Coronary artery (tissue), 2 donors: ENCODE measurements around the gene LPAR2.
"Not testable (repeated sequence)": the region's sequence is repeated elsewhere in the genome, so short reads cannot be mapped to it uniquely, and the experiment has no call there.

ENCODE experiments used
- DNase-seq: peaks from one replicate; pipeline ENCODE4 v3.0.0-alpha.2; 2017; ENCODE audit warnings: low spot score
- H3K27ac ChIP-seq, 2 donors: fragments of 200-600 bp; sonication (generic); one replicate each; pipeline ENCODE4 v1.5.1; 2016 to 2019
- H3K4me3 ChIP-seq: fragments of 200-600 bp; sonication (generic); 2 replicates; pipeline ENCODE4 v1.5.1; 2016; ENCODE audit warnings: mild to moderate bottlenecking, moderate library complexity
- CTCF ChIP-seq: fragments of 200-600 bp; sonication (generic); IDR thresholded peaks from one replicate; pipeline ENCODE4 v1.5.1; 2019; ENCODE audit warnings: antibody characterized with exemption

LPAR2 gene

GRCh38 chr19:19619849-19620210 is 8.2 kb downstream of the LPAR2 start:
- Histone ChIP-seq H3K4me3 (no peak overlapping the region), H3K27ac (no peak overlapping the region)
- DNase-seq: no peak
- TF ChIP-seq CTCF: no peak

- no peak for TF ChIP-seq CTCF
- H3K4me3 ChIP-seq: no peak overlapping the region
- DNase-seq: no peak
- H3K27ac ChIP-seq: no peak overlapping the region
Measured at GRCh38 chr19:19619181-19619848, 8.7 kb downstream of the LPAR2 start.

- peak within 1 kb of the TSS; percentile 70 for H3K4me3 ChIP-seq
- no peak for TF ChIP-seq CTCF
- DNase-seq: no peak
- no peak within 1 kb of the TSS for H3K27ac ChIP-seq
Measured at GRCh38 chr19:19618219-19619051, 9.6 kb downstream of the LPAR2 start, which contains the start of gene PBX4. TSS of gene PBX4 (minus strand) at chr19:19618687. CDS start at chr19:19618629, 58 bp downstream.

- no peak for DNase-seq
- H3K4me3 ChIP-seq: no peak overlapping the region
- no peak for TF ChIP-seq CTCF
- no peak overlapping the region for H3K27ac ChIP-seq
Measured at GRCh38 chr19:19615086-19615485, 12.9 kb downstream of the LPAR2 start.

GRCh38 chr19:19613506-19613905 is 14.5 kb downstream of the LPAR2 start:
- DNase-seq: no peak
- no peak for TF ChIP-seq CTCF
- Histone ChIP-seq H3K4me3 (no peak overlapping the region), H3K27ac (no peak overlapping the region)

GRCh38 chr19:19610376-19611202 is 17.4 kb downstream of the LPAR2 start:
- H3K27ac ChIP-seq: no peak overlapping the region
- H3K4me3 ChIP-seq: no peak overlapping the region
- no peak for TF ChIP-seq CTCF
- no peak for DNase-seq

GRCh38 chr19:19606686-19607085 is 21.3 kb downstream of the LPAR2 start:
- H3K27ac ChIP-seq, DNase-seq, H3K4me3 ChIP-seq: not testable (repeated sequence)
